Stimulated activated CD4-positive, alpha-beta T cell treated with anti-CD3 and anti-CD28 coated beads, TNF-alpha, amount 100 ng/mL, for 24 hours (primary cell): ENCODE results near the gene APOBEC4.
A peak's percentile ranks its signal among the peaks of the same experiment; 100 is the strongest.
"Not testable (repeated sequence)": the region's sequence is repeated elsewhere in the genome, so short reads cannot be mapped to it uniquely, and the experiment has no call there.

Experiments used
- DNase-seq, 3 experiments: peaks; one replicate each; pipeline ENCODE4 v3.0.0-alpha.2; 2020; ENCODE audit warnings: low read depth in 3 of 3

APOBEC4 gene, protein sequence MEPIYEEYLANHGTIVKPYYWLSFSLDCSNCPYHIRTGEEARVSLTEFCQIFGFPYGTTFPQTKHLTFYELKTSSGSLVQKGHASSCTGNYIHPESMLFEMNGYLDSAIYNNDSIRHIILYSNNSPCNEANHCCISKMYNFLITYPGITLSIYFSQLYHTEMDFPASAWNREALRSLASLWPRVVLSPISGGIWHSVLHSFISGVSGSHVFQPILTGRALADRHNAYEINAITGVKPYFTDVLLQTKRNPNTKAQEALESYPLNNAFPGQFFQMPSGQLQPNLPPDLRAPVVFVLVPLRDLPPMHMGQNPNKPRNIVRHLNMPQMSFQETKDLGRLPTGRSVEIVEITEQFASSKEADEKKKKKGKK

DNA sequence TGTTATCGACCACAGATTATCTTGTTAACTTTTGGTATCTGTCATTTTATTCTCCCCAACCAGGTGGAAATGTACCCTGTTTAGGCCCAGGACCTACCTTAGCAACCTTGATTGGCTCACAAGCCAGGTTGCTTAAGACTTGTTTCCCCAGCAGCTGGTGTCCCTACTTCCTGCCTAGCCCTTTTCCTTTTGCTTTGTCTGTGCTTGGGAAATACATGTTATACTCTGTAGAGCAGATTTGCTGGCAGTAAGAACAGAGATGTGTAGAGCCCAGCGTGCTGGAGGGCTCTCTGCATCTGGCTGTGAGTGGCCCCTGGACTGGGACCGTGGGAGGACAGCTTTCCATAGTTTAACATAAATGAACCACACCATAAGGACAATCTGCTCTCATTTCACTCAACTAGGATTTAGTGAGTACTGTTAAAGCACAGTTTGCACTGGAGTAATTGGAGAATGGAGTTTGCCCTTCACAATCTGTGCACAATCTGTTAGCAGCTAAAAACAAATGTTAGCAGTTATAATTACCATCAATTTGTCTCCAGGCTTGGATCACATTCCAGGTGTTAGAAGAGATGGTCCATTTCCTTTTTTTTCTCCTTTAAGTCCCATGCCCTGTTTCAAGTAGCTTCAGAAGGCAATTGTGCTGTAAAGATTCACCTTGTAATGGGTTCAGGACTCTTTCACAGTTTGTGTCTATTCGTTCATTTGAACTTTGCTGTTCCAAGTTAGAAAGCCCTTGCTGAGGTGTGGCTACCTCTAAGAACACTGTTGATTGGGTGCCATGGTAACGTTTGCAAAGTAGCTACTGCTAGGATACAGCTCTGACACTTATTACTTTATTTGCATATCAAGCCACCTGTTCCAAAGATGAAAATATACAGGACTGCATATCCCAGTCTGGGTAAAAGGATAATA is at the start of gene APOBEC4:
APOBEC4 (minus strand) TSS at position 770 of the 915 bp plus-strand sequence. CDS start 4,535 bp downstream, outside the sequence.
- no peak for DNase-seq

DNA sequence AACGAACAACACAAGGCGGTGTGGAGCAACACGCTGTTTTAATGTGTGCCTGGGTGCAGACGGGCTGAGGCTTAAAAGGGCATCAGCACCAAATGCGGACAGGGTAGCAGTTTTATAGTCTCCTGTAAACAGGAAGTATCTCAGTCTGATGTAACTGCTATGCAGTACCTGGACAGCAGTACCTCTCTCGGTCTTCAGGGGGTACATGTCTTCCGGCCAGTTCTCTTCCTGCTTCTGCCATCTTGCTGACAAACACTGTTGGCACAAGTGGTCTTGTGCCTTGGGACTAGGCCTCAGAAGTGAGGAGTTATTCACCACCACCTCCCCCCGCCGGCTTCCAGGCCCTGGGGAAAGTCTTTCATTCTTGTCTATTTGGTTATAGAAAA is 49.7 kb upstream of the APOBEC4 start:
- no peak for DNase-seq

DNA sequence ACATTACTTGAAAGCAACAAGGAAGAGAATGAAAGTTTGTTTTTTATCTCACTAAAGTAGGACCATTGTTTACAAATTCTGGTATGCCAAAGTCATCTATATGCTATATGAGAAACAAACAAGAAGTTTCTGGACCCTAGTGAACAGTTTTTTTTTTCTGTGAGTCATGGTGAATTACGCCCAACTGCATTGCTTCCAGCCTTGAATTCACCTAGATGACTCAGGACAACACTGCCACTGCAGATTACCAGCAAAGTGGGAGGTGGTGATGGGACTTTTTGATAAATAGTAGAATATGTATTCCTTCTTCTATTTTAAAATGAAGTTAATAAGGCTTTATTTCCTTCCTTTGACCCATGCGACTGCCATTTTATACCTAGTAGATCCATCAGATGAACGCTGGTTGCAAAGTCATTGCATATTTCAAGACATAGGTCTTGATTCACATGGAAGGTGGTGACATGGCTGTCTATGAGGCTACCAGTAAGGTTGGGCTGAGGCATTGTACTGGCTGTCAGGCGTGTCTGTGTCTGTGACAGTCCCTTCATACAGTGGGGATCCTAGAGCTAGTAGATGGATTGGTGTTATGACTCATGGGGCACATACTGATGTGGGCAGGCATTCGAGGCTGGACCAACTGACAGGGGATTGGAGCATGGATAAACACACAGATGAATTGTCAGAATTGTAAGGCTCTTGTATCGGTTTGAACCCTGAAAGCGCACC is 49.1 kb upstream of the APOBEC4 start:
- DNase-seq: no peak

DNA sequence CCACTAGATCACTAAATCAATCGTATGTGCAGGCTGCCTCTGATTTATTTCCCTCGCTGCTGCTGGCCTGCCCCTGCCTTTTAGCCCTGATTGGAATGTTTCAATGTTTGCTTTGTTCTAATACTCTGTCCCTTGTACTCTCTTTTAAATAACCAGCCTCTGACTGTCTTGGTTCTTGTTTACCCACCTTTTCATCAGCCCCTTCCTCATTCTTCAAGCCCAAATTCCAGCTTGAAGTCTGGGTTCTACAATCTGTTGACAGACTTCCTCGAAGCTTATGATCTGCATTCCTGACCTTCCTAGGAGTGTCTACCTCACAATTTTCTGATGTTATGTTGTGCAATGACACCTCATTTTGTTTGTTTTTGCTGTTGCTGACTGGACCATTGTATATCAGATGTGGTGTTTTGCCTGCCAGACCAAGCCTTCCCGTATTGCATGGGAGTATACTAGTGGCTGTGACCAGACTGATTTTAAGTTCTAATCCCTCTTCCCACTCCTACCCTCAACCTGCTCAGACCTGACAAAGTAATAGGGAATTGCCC is 46.6 kb upstream of the APOBEC4 start:
- no peak for DNase-seq

DNA sequence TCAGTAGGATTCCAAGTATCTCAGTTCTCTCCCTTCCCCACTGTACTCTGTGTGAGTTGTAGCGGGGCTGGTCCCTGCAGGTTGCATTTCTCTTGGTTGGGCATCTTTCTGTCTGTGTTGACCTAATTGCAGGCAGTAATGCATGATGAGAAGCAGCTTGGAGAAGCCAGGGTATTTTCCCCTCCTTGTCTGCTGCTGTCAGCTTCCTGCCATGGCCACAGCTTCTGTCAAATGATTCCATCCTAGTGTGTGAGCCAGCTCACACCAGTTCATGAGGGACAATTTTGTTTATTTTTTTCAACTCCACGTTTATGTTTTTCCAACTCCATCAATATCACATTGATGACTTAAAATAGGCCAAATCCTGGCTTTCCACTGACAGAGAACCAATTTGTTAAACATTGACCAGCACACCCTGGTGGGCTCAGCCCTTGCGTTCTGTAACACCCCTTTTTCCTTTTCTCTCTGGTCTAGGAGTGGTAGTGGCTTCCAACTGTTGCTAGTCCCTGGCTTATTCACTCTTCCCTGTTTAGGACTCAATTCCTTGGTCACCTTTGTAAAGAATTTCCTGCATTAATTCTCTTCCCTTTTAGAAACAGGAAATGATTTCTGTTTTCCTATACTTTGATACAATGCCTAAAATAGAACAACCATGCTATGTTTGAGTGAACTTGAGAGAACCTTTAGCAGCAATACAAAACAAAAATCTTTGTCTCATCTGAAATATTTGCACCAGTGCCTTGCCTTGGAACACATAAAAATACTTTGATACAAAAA is 44.9 kb upstream of the APOBEC4 start:
- DNase-seq: no peak

DNA sequence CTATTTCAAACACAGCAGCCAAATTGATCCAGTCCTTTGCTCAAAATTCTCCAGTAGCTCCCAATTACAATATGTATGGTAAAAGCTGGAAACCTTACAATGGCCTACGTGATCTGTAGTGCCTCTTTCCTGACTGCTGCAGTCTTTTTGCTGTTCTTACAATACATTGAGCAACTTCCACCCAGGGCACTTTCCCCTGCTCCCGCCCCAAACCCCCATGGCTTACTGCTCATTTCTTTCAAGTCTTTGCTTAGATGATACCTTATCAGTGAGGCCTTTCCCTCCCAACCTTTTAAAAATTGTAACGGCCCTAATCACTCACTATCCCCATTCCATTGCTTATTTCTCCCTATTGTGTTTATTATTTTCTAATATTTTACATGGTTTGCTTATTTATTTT is 43.9 kb upstream of the APOBEC4 start:
- DNase-seq: no peak

DNA sequence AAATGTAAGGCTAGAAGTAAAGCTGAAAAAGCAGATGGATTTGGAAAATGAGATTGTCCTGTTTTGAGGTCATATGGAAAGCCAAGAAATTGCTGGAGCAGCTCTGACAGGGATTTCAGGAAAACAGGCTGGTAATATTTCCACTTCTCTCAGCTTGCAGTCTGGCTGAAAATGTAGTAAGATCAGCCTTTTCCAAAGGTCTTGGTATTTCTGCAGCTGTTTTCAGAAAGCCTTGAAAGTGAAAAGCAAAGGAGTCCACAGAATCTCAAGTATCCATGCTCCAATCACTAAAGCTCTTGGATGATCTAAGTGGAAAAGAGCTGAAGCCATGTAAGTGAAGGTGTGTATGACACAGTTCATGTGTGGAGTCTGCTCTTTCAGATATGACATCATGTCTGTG is 41.6 kb upstream of the APOBEC4 start:
- DNase-seq: no peak

DNA sequence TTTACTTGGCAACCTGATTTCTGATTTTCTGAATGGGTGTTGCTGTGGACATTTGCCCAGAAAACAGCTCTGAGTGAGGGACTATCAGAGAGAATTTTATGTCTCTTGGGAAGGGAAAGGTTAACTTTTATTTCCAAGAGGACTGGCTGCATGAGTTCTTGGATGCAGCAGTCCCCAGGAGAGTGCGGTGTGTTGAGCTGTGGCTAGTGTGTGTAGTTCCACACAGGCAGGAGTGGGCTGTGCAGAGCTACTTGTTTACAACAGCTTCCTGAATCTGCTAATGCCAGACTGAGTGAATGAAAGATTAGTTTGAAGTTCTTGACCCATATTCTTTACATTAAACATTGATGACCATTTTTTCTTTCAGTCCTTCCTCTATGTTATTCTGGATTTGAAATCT is 41.0 kb upstream of the APOBEC4 start:
- no peak for DNase-seq

DNA sequence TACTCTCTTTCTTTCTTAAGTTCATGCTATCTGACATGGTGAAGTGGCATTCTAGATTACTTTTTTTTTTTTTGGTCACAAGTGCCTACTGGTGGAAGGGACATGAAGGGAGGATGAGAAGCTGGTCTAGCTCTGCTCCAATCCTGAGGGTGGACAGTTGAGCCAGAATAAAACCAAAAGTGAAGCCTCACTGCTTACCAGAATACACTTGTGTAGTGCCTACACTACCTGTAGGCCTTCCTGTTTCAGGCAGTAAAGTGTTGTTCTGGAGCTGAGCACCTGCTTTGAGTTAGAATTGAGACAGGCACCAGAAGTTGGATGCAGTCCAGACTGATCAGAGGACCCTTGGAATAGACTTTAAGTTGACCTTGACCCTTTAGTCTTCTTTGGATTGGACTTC is 40.4 kb upstream of the APOBEC4 start:
- DNase-seq: no peak

DNA sequence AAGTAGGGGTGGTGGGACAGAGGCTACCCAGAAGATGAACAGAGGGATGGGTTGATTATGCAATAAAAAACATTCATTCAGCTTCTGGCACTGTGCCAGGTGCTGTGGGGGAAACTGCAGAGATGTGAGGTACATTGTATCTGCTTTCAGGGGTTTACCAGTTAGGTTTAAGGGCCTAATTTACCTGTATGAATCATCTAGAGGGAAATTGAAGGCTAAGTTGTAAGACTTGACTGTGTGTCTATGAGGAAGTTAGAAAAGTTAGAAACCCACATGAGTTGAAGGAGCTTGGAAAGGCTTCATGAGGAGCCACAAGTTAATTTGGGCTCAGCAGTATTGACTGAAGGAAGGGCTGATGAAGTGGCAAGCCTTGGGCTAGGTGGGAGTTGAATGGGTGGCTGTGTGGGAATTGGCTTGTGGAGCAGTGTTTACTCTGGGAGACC is 36.7 kb upstream of the APOBEC4 start:
- DNase-seq: no peak

DNA sequence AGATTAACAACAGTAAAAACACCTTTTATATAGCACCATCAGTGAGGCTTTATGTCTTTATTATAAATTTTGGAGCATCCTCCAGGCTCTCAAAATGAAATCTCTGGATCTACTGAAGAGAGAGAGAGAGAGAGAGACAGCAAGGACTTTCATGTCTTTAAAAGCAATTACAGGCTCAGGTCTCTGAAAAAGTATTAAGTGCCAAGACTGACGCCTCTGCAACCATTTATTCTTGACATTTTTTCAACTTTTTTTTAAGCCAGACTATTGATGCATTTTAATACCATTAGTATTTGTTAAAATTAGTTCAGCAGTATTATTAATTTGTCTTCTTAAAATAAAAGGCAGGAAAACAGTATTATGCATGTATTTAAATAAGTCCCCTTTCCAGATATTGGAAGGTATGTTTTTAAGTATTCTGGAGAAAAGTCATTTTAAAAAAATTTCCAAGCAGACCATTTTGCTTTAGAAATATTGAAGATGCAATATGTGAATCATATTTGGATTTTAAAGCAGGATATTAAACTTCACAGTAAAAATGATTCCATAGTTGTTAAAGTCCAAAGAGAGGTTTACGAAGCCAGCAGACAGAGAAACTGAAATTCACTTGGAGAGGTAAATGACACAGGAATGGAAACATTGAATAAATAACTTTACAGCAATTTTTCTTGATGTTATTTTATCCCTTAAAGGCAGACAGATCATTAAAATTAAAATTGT is 35.4 kb upstream of the APOBEC4 start:
- no peak for DNase-seq

DNA sequence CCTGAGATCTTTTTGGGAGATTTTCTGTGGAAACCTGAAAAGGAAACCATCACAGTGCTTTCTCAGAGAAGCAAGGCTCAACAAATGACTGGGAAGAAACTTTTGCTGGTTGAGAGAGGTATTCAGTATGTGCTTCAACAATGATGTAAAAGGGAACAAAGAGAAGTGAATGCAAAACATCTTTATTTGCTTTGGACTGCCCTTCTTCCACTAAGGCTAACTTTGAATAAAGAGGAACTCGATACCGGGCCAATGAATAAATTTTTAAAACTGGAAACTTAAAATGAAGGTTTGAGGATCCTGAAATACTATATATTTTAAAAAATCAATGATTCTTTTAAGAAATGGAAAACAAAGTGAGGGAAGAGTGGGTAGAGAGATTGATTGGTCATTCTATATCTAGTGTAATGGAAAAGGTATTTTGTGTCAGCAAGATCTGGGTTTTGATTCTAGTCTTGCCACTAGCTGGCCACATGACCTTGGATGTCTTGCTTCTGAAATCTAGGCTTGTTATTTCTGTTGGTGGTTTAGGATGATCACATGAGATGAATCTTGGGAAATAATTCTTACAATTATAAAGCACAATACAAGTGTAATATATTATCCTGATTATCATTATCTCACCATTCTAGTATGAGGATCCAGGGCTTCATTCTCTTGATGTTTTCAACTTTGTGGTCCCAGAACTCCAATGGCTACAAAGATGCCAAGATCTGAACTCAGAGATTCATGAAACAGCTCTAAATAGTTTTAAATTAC is 34.6 kb upstream of the APOBEC4 start:
- no peak for DNase-seq

DNA sequence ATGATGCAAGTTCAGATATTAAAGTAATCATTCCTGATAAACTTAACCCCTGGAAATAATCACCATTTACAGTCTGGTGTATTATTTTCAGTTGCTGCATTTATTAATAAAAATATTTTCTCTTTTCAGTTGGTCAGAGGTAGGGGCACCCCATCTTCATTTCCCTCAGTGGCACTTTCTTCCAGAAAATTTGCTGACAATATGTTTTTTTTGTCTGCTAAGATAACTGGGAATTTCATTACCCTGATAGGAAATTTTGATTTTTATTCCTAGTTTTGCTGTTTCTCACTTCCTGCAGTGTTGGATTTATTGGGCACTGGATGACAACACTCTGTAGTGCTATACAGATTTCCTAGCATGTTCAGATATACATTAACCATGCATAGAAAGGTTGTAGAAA is 33.1 kb upstream of the APOBEC4 start:
- DNase-seq: no peak

DNA sequence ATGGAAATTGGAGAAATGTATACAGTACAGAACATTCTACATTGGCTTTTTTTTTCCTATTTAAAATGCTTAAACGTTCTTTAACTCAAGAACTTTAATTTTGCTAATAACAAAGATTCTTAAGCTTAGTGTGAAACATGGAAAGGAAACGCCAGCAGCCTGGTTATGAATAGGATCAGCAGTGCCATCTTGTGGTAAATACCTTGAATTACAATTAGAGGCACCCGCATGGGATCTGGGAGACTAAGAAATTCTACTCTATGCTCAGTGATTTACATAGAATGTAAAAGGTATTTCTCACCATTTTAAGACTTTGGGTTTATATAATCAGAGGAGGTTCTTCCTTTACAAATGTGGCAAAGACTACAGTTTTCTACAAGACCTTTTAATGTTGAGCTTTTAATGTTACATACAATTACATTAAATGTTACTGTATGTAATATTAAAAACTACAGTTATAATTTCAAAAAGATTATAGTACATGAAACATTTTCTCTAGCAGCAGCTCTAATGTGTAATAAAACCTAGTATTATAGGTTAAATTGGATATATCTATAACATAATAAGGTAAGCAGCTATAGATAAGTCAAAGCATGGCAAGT is 32.1 kb upstream of the APOBEC4 start:
- peak in 2 of 3 experiments; percentile 9 for DNase-seq

DNA sequence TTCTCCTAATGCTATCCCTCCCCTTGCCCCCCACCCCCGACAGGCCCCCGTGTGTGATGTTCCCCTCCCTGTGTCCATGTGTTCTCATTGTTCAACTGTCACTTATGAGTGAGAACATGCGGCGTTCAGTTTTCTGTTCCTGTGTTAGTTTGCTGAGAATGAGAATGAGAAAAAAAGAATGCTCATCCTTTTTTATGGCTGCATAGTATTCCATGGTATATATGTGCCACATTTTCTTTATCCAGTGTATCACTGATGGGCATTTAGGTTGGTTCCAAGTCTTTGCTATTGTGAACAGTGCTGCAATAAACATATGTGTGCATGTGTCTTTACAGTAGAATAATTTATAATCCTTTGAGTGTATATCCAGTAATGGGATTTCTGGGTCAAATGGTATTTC is 26.2 kb upstream of the APOBEC4 start:
- DNase-seq: not testable (repeated sequence)

DNA sequence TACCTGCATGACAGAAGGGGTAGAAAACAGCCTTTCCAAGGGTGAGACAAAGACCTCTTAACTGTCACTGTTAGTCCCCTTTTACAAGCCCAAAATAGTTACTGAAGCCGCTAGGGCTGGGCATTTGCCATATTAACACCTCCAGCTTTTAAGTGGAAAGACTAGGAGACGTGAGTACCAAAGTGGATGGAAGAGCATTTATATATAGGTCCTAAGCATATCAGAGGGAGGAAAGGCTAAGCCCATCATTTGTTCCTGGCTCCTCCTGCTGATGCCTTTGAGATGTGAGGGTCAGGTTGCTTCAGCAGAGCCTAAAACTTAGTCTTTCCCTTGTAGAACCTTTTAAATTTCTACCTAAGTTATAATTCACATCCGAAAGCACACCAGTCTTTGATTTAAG is 25.7 kb upstream of the APOBEC4 start:
- no peak for DNase-seq

DNA sequence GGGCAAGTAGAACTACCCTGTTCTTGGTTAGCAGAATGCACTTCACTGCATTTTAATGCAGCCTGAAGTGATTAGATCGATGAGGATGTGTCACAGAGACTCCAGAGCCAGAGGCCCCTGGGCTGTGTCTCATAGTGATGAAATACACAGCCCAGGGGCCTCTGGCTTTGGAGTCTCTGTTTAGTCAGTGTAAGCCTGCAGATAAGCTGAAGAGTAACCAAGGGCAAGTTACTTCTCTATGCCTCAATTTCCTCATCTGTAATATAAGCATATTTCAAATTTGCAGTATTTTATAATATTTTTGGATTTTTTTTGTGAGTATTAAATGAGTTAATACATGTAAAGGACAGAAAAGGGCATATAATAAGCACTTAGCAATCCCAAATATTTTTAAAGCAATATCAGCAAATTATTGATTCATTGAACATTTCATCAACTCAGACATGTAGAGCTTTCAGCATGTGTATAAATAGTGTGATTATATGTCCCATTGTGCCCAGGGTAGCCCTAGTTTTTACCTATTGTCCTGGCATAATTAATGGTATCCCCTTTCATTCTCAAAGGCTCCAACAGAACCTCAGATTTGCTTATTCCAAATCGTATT is 23.6 kb upstream of the APOBEC4 start:
- no peak for DNase-seq

DNA sequence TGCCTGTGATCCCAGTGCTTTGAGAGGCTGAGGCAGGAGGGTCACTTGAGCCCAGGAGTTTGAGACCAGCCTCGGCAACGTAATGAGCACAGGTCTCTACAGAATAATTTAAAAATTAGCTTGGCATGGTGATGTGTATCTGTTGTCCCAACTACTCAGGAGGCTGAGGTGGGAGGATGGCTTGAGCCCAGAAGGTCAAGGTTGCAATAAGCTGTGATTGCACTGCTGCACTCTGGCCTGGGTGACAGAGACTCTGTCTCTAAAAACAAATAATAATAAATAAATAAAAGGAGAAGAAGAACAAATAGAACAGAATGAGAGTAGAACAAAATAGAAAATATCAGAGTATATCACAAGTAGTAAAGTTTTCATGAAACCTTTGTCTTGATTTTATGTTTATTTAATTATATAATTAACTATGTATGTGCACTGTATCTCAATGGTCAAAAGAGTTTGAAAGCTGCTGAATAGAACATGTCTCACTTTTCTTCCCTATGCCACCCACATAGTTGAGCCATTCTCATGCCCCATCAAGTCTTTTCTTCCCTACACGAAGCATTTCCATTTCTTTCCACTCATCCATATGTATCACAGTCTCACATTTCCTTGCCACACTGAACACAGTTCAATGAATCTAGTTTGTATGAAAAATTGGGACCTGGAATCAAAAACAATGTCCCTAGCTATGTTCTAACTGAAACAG is 22.9 kb upstream of the APOBEC4 start:
- DNase-seq: no peak
